SK-N-SH (cell line): ENCODE data around the gene USHBP1. TPM values are rescaled to one million over a fixed set of nuclear protein-coding genes. Genes with fewer than 3 reads are reported as not detected.

Experiments
- CTCF ChIA-PET: fragments of 300-600, 350-600 bp; formaldehyde crosslinking; extraction: SDS; loops from one replicate; lab custom pipeline; 2021; lab: Yijun Ruan, JAX
- POLR2A ChIA-PET: fragments of 350-600 bp; sonication (Branson Sonifier 250); formaldehyde crosslinking; extraction: SDS; loops from one replicate; lab custom pipeline; 2020; ENCODE audit warnings: antibody characterized with exemption, inconsistent platforms; lab: Yijun Ruan, JAX
- DNase-seq: peaks from one replicate; pipeline ENCODE4 v3.0.0; 2012
- H2AFZ ChIP-seq: fragments of 200-600 bp; sonication (generic); 2 replicates; pipeline ENCODE4 v1.8.1; 2016; ENCODE audit warnings: antibody characterized with exemption, mild to moderate bottlenecking, low read depth
- H3F3A ChIP-seq: fragments of 200-600 bp; sonication (generic); replicated peaks from 2 replicates; pipeline ENCODE3; 2016; ENCODE audit warnings: antibody characterized with exemption, mild to moderate bottlenecking; ENCODE audit not compliant: insufficient read depth
- H3K27ac ChIP-seq, 2 experiments: fragments of 200-500 bp in 1 of 2; fragments of 200-600 bp in 1 of 2; sonication (Bioruptor generic) in 1 of 2; sonication (generic), shearing (Covaris generic) in 1 of 2; 2 replicates each; pipeline versions ENCODE4 v1.5.1 to v1.6.1; 2014 to 2016; ENCODE audit warnings: low read depth in 2 of 2, inconsistent platforms in 1 of 2, low read length in 1 of 2, mild to moderate bottlenecking in 1 of 2, mixed read lengths in 1 of 2
- H3K27me3 ChIP-seq: fragments of 200-600 bp; sonication (generic), shearing (Covaris generic); 2 replicates; pipeline ENCODE4 v1.6.1; 2016; ENCODE audit warnings: mixed run types; ENCODE audit not compliant: insufficient read depth
- H3K36me3 ChIP-seq, 2 experiments: fragments of 200-500 bp in 1 of 2; fragments of 200-600 bp in 1 of 2; sonication (Bioruptor generic) in 1 of 2; sonication (generic) in 1 of 2; replicated peaks in 1 of 2; 2 replicates each; pipeline versions ENCODE3 to v1.5.1; 2014 to 2016; ENCODE audit warnings: low read length in 1 of 2, mild to moderate bottlenecking in 1 of 2; ENCODE audit not compliant: insufficient read depth in 2 of 2, control insufficient read depth in 1 of 2
- H3K4me1 ChIP-seq, 2 experiments: fragments of 200-500 bp in 1 of 2; fragments of 200-600 bp in 1 of 2; sonication (Bioruptor generic) in 1 of 2; sonication (generic), shearing (Covaris generic) in 1 of 2; 2 replicates each; pipeline versions ENCODE4 v1.5.1 to v1.6.1; 2014 to 2016; ENCODE audit warnings: low read depth in 1 of 2, low read length in 1 of 2, mixed run types in 1 of 2; ENCODE audit not compliant: insufficient read depth in 2 of 2, control insufficient read depth in 1 of 2
- H3K4me2 ChIP-seq: fragments of 200-600 bp; sonication (generic), shearing (Covaris generic); 2 replicates; pipeline ENCODE4 v1.6.1; 2017; ENCODE audit warnings: mixed run types
- H3K4me3 ChIP-seq, 2 experiments: fragments of 200-500 bp in 1 of 2; fragments of 200-600 bp in 1 of 2; sonication (Bioruptor generic) in 1 of 2; sonication (generic), shearing (Covaris generic) in 1 of 2; 2 replicates each; pipeline versions ENCODE4 v1.5.1 to v1.8.1; 2014 to 2016; ENCODE audit warnings: low read depth in 2 of 2, inconsistent platforms in 1 of 2, low read length in 1 of 2, mild to moderate bottlenecking in 1 of 2, mixed read lengths in 1 of 2, moderate library complexity in 1 of 2
- H3K79me2 ChIP-seq: fragments of 200-600 bp; sonication (generic); 2 replicates; pipeline ENCODE4 v1.8.1; 2017; ENCODE audit warnings: mild to moderate bottlenecking; ENCODE audit not compliant: insufficient read depth
- H3K9ac ChIP-seq: fragments of 200-600 bp; sonication (generic); 2 replicates; pipeline ENCODE4 v1.6.1; 2017; ENCODE audit warnings: mixed run types
- H3K9me2 ChIP-seq: fragments of 200-600 bp; sonication (generic); 2 replicates; pipeline ENCODE4 v1.6.1; 2017; ENCODE audit warnings: mixed run types
- H3K9me3 ChIP-seq: fragments of 200-600 bp; sonication (generic); 2 replicates; pipeline ENCODE4 v1.6.1; 2017; ENCODE audit warnings: mixed run types, mild to moderate bottlenecking, moderate library complexity
- H4K20me1 ChIP-seq: fragments of 200-600 bp; sonication (generic); 2 replicates; pipeline ENCODE4 v1.6.1; 2017; ENCODE audit warnings: mild to moderate bottlenecking, mixed run types; ENCODE audit not compliant: insufficient read depth
- FOSL2 ChIP-seq: IDR thresholded peaks from 2 replicates; pipeline ENCODE4 v1.4.0; 2012; ENCODE audit warnings: low read depth, mild to moderate bottlenecking, moderate library complexity, borderline replicate concordance
- FOXJ3 ChIP-seq: sonication (generic); formaldehyde crosslinking; IDR thresholded peaks from 2 replicates; pipeline ENCODE4 v1.5.1; 2020; ENCODE audit warnings: mild to moderate bottlenecking, missing genetic modification reagents
- MXI1 ChIP-seq: IDR thresholded peaks from 2 replicates; pipeline ENCODE4 v1.6.1; 2012; ENCODE audit warnings: mild to moderate bottlenecking, low read depth, low read length, improper control_type of control experiment
- POLR2AphosphoS5 ChIP-seq: IDR thresholded peaks from 2 replicates; pipeline ENCODE4 v1.6.1; 2012; ENCODE audit warnings: low read depth, low read length
- RCOR1 ChIP-seq: fragments of 150-350 bp; IDR thresholded peaks from 2 replicates; pipeline ENCODE4 v1.6.1; 2017; ENCODE audit warnings: antibody characterized with exemption, low read length
- SIN3A ChIP-seq: IDR thresholded peaks from 2 replicates; pipeline ENCODE4 v1.6.1; 2012; ENCODE audit warnings: low read depth, mild to moderate bottlenecking, low read length, moderate library complexity, borderline replicate concordance
- TAF1 ChIP-seq: IDR thresholded peaks from 2 replicates; pipeline ENCODE4 v1.6.1; 2012; ENCODE audit warnings: low read depth, mild to moderate bottlenecking, low read length, moderate library complexity, borderline replicate concordance
- ZBTB33 ChIP-seq: IDR thresholded peaks from 2 replicates; pipeline ENCODE4 v1.4.0; 2012; ENCODE audit warnings: low read depth, borderline replicate concordance
- WGBS: methylation state at CpG from one replicate; pipeline ENCODE4 v1.1.6; 2017; ENCODE audit warnings: low lambda C conversion rate; 5-methylcytosine and 5-hydroxymethylcytosine counted together
- polyA plus RNA-seq, 3 experiments: library from polyadenylated mRNA; depleted of rRNA; stranded (reverse); fragments of >200 nt; gene quantifications; 2 replicates each; pipeline ENCODE4 v1.2.3, GENCODE V29; 2012
- TF ChIP-seq, protein P1 (sequence below): IDR thresholded peaks from 2 replicates; pipeline ENCODE4 v1.4.0; 2012; ENCODE audit warnings: low read depth
- TF ChIP-seq, protein P2 (sequence below): IDR thresholded peaks from 2 replicates; pipeline ENCODE4; 2012
- TF ChIP-seq, protein P3 (sequence below): fragments of 200-600 bp; sonication (generic); IDR thresholded peaks from 2 replicates; pipeline ENCODE4 v1.6.1; 2017; ENCODE audit warnings: antibody characterized with exemption, mild to moderate bottlenecking, moderate library complexity
- TF ChIP-seq, protein P4 (sequence below): fragments of 150-350 bp; IDR thresholded peaks from 2 replicates; pipeline ENCODE4 v1.6.1; 2016; ENCODE audit warnings: mild to moderate bottlenecking, low read depth, low read length

The USHBP1 gene
- polyA plus RNA-seq, 1 of the 3 experiments (the other 2 are of a cell fraction) = 0.03 TPM

DNA sequence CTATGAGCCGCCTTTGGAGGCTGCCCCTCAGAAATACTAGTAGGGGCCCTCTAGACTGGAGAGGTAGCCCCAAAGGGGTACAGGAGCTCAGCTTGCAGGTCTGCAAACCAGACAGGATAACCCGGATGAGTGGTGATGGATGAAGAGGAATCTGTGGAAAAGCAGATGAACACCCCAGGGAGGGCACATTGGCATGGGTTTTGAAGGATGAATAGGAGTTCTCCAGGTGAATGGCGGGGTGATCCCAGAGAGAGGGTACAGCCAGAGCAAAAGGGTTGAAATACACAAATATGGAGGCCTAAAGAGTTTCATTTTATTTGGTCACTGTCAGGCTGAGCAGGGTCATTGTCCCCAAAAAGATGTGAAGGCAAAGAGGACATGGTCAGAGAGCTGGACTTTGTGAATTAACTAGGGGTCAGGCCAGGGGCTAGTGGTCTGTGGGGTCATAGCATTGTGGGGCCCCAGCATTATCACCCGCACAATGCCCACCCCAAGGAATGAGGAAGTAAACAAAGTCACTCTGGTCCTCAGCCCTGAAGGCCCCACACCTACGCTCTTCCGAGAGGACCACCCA lies 23.6 kb downstream of the USHBP1 start:
- Histone ChIP-seq H2AFZ (no peak overlapping the region), H3K27ac (no peak overlapping the region), H3K4me2 (no peak overlapping the region), H3K36me3 (peaks cover 3 to 7% of the 10 kb centered on the region in 2 experiments), H3K9me3 (no peaks in the 10 kb centered on the region), H3K9me2 (no peaks in the 10 kb centered on the region), H4K20me1 (peaks cover 16% of the 10 kb centered on the region; the same call in 1 of the 2 replicates), H3K79me2 (peaks cover 83% of the 10 kb centered on the region), H3F3A (peaks cover 20% of the 10 kb centered on the region), H3K27me3 (no peaks in the 10 kb centered on the region), H3K4me1 (peaks cover 0 to 20% of the 10 kb centered on the region in 2 experiments; a peak in 2 of 4 replicates), H3K4me3 (no peak overlapping the region), H3K9ac (no peak overlapping the region)
- TF ChIP-seq, protein P1, sequence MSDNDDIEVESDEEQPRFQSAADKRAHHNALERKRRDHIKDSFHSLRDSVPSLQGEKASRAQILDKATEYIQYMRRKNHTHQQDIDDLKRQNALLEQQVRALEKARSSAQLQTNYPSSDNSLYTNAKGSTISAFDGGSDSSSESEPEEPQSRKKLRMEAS = no peak
- TF ChIP-seq, protein P2, sequence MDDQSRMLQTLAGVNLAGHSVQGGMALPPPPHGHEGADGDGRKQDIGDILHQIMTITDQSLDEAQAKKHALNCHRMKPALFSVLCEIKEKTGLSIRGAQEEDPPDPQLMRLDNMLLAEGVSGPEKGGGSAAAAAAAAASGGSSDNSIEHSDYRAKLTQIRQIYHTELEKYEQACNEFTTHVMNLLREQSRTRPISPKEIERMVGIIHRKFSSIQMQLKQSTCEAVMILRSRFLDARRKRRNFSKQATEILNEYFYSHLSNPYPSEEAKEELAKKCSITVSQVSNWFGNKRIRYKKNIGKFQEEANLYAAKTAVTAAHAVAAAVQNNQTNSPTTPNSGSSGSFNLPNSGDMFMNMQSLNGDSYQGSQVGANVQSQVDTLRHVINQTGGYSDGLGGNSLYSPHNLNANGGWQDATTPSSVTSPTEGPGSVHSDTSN = no peak
- no peak for TF ChIP-seq SIN3A
- TF ChIP-seq FOSL2 = no peak
- TF ChIP-seq, protein P3, sequence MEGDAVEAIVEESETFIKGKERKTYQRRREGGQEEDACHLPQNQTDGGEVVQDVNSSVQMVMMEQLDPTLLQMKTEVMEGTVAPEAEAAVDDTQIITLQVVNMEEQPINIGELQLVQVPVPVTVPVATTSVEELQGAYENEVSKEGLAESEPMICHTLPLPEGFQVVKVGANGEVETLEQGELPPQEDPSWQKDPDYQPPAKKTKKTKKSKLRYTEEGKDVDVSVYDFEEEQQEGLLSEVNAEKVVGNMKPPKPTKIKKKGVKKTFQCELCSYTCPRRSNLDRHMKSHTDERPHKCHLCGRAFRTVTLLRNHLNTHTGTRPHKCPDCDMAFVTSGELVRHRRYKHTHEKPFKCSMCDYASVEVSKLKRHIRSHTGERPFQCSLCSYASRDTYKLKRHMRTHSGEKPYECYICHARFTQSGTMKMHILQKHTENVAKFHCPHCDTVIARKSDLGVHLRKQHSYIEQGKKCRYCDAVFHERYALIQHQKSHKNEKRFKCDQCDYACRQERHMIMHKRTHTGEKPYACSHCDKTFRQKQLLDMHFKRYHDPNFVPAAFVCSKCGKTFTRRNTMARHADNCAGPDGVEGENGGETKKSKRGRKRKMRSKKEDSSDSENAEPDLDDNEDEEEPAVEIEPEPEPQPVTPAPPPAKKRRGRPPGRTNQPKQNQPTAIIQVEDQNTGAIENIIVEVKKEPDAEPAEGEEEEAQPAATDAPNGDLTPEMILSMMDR = no peak
- TF ChIP-seq POLR2AphosphoS5 = no peak
- TF ChIP-seq, protein P4, sequence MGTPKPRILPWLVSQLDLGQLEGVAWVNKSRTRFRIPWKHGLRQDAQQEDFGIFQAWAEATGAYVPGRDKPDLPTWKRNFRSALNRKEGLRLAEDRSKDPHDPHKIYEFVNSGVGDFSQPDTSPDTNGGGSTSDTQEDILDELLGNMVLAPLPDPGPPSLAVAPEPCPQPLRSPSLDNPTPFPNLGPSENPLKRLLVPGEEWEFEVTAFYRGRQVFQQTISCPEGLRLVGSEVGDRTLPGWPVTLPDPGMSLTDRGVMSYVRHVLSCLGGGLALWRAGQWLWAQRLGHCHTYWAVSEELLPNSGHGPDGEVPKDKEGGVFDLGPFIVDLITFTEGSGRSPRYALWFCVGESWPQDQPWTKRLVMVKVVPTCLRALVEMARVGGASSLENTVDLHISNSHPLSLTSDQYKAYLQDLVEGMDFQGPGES = no peak
- no peak for TF ChIP-seq RCOR1
- TF ChIP-seq ZBTB33 = no peak
- no peak for TF ChIP-seq MXI1
- TF ChIP-seq FOXJ3 (CRISPR knock-in tag) = no peak
- TF ChIP-seq TAF1 = no peak
- ChIA-PET CTCF (no interaction called here), POLR2A (no interaction called here)
- DNase-seq = no peak
- 92% methylated on average over 5 of the region's 6 CpGs for WGBS
